Neuronal stem cell (in vitro differentiated cells): Measurements from ENCODE around the gene SRI.

ENCODE experiments used
- DNase-seq: peaks from one replicate; pipeline ENCODE4 v3.0.0-alpha.2; 2013; ENCODE audit warnings: low spot score
- H2AFZ ChIP-seq: one replicate; pipeline ENCODE4 v1.6.1; 2013; ENCODE audit warnings: mild to moderate bottlenecking, low read length, inconsistent platforms
- H2AK5ac ChIP-seq: 2 replicates; pipeline ENCODE4 v1.6.1; 2013; ENCODE audit warnings: low read depth, mild to moderate bottlenecking, inconsistent platforms, low read length, moderate library complexity, mixed read lengths
- H2BK120ac ChIP-seq: 2 replicates; pipeline ENCODE4 v1.6.1; 2013; ENCODE audit warnings: low read depth, mild to moderate bottlenecking, inconsistent platforms, low read length, moderate library complexity, mixed read lengths
- H2BK12ac ChIP-seq: one replicate; pipeline ENCODE4 v1.6.1; 2013; ENCODE audit warnings: low read length, inconsistent platforms
- H2BK15ac ChIP-seq: 2 replicates; pipeline ENCODE4 v1.6.1; 2013; ENCODE audit warnings: mild to moderate bottlenecking, low read length, inconsistent platforms, mixed read lengths
- H2BK5ac ChIP-seq: one replicate; pipeline ENCODE4 v1.6.1; 2013; ENCODE audit warnings: inconsistent platforms, mild to moderate bottlenecking, low read length, moderate library complexity
- H3K14ac ChIP-seq: one replicate; pipeline ENCODE4 v1.6.1; 2013; ENCODE audit warnings: low read length, inconsistent platforms
- H3K18ac ChIP-seq: 2 replicates; pipeline ENCODE4 v1.6.1; 2013; ENCODE audit warnings: low read length, inconsistent platforms
- H3K23ac ChIP-seq: 2 replicates; pipeline ENCODE4 v1.6.1; 2013; ENCODE audit warnings: low read depth, mild to moderate bottlenecking, mixed read lengths, low read length, inconsistent platforms; ENCODE audit not compliant: poor library complexity
- H3K27ac ChIP-seq: replicated peaks from 3 replicates; pipeline ENCODE4 v1.5.1; 2013; ENCODE audit warnings: low read length, inconsistent platforms
- H3K27me3 ChIP-seq, 3 experiments: 2 replicates each; pipeline ENCODE4 v1.6.1; 2013; ENCODE audit warnings: low read length in 3 of 3, mild to moderate bottlenecking in 2 of 3, inconsistent platforms in 1 of 3, low read depth in 1 of 3, mixed read lengths in 1 of 3, moderate library complexity in 1 of 3; ENCODE audit not compliant: control insufficient read depth in 3 of 3, insufficient read depth in 3 of 3
- H3K36me3 ChIP-seq, 2 donors: replicated peaks in 1 of 2; 2 replicates each; pipeline ENCODE4 v1.6.1; 2013; ENCODE audit warnings: low read length in 2 of 2; ENCODE audit not compliant: control insufficient read depth in 2 of 2, insufficient read depth in 2 of 2
- H3K4ac ChIP-seq: 2 replicates; pipeline ENCODE4 v1.6.1; 2013; ENCODE audit warnings: inconsistent platforms, mild to moderate bottlenecking, low read length, moderate library complexity
- H3K4me1 ChIP-seq, 2 donors: 1 replicate in 1 of 2; 2 replicates in 1 of 2; pipeline ENCODE4 v1.6.1; 2013; ENCODE audit warnings: low read length in 2 of 2, low read depth in 1 of 2; ENCODE audit not compliant: control insufficient read depth in 2 of 2, insufficient read depth in 1 of 2
- H3K4me2 ChIP-seq: one replicate; pipeline ENCODE4 v1.6.1; 2013; ENCODE audit warnings: mild to moderate bottlenecking, low read length, inconsistent platforms; ENCODE audit not compliant: insufficient read depth, poor library complexity, severe bottlenecking
- H3K4me3 ChIP-seq, 2 donors: 2 replicates each; pipeline ENCODE4 v1.5.1; 2013; ENCODE audit warnings: low read length in 2 of 2, mild to moderate bottlenecking in 2 of 2, inconsistent platforms in 1 of 2, moderate library complexity in 1 of 2
- H3K79me1 ChIP-seq: one replicate; pipeline ENCODE4 v1.6.1; 2013; ENCODE audit warnings: low read depth, mild to moderate bottlenecking, inconsistent platforms, low read length, moderate library complexity
- H3K9ac ChIP-seq: one replicate; pipeline ENCODE4 v1.6.1; 2013; ENCODE audit warnings: mild to moderate bottlenecking, low read depth, low read length, inconsistent platforms; ENCODE audit not compliant: poor library complexity
- H3K9me3 ChIP-seq, 2 donors: replicated peaks in 1 of 2; 2 replicates each; pipeline versions ENCODE3 to v1.6.1; 2013; ENCODE audit warnings: low read length in 2 of 2, mild to moderate bottlenecking in 2 of 2, inconsistent platforms in 1 of 2, low read depth in 1 of 2, mixed read lengths in 1 of 2, moderate library complexity in 1 of 2; ENCODE audit not compliant: control insufficient read depth in 2 of 2, insufficient read depth in 1 of 2
- H4K8ac ChIP-seq: one replicate; pipeline ENCODE4 v1.6.1; 2013; ENCODE audit warnings: low read depth, mild to moderate bottlenecking, inconsistent platforms, low read length, moderate library complexity
- H4K91ac ChIP-seq: one replicate; pipeline ENCODE4 v1.6.1; 2013; ENCODE audit warnings: low read length, low read depth, mild to moderate bottlenecking, inconsistent platforms; ENCODE audit not compliant: poor library complexity
- WGBS, 2 donors: extraction: QIAGEN DNeasy Blood & Tissue Kit; methylation state at CpG; one replicate each; pipeline ENCODE4 v1.1.7; 2013; ENCODE audit warnings: missing lambda C conversion rate in 2 of 2, mixed read lengths in 1 of 2; ENCODE audit not compliant: insufficient read length in 2 of 2, insufficient replicate concordance in 1 of 2; ENCODE audit errors: extremely low coverage in 2 of 2; 5-methylcytosine and 5-hydroxymethylcytosine counted together

SRI gene

DNA sequence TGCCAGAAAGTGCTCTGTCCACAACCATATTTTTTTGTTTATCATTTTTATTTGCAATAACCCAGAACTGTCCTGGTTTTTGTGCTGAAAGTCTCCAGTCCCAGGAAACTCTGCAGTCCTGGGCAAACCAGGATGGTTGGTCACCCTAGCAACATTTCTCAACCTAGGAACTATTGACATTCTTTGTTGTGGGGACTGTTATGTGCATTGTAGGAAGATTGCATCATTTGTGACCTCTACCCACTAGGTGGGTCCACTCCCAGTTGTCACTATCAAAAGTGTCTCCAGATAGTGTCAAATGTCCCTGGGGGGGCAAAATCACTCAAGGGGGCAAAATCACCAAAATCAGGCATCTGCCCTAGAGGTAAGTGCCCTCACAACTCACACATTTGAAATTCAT lies 14.0 kb upstream of the SRI start:
- no peak overlapping the region for H4K91ac ChIP-seq
- H2BK120ac ChIP-seq = no peak overlapping the region
- H2AK5ac ChIP-seq = no peak overlapping the region
- no peak overlapping the region for H3K18ac ChIP-seq
- no peak overlapping the region for H3K9ac ChIP-seq
- no peaks in the 10 kb centered on the region for H3K4me1 ChIP-seq
- H3K9me3 ChIP-seq = no peaks in the 10 kb centered on the region
- H2BK5ac ChIP-seq = no peak overlapping the region
- no peak overlapping the region for H3K23ac ChIP-seq
- H3K27ac ChIP-seq = no peak overlapping the region
- H3K79me1 ChIP-seq = no peaks in the 10 kb centered on the region
- H4K8ac ChIP-seq = no peak overlapping the region
- DNase-seq = no peak
- H3K4ac ChIP-seq = no peak overlapping the region
- no peak overlapping the region for H3K4me2 ChIP-seq
- no peak overlapping the region for H3K4me3 ChIP-seq
- no peak overlapping the region for H2BK15ac ChIP-seq
- H2BK12ac ChIP-seq = no peak overlapping the region
- no peak overlapping the region for H3K14ac ChIP-seq
- H3K27me3 ChIP-seq = no peaks in the 10 kb centered on the region
- H2AFZ ChIP-seq = no peak overlapping the region
- no peaks in the 10 kb centered on the region for H3K36me3 ChIP-seq

DNA sequence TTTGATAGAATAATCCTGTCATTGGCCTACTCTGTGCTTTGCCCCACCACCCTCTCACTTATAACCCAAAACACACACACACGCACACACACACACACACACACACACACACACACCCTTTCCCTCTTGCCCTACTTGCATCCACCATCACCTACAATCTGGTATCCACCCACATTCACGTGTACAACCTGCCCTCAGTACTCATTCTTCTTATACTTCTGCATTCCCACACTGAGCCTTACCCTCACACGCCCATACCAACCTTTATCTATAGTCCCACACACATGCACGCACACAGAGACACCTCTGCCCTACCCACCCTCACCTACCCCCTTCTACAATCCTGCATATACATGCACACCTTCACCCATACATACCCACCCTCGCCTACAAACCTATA lies 10.8 kb upstream of the SRI start:
- H3K27me3 ChIP-seq = no peaks in the 10 kb centered on the region
- no peak overlapping the region for H2AK5ac ChIP-seq
- H2AFZ ChIP-seq = no peak overlapping the region
- H3K4me1 ChIP-seq = no peaks in the 10 kb centered on the region
- no peak overlapping the region for H4K91ac ChIP-seq
- H3K36me3 ChIP-seq = no peaks in the 10 kb centered on the region
- H3K23ac ChIP-seq = no peak overlapping the region
- H2BK15ac ChIP-seq = no peak overlapping the region
- no peak overlapping the region for H3K9ac ChIP-seq
- no peak overlapping the region for H2BK5ac ChIP-seq
- H3K14ac ChIP-seq = no peak overlapping the region
- H3K9me3 ChIP-seq = no peaks in the 10 kb centered on the region
- peak overlapping the region; percentile 93 for H2BK12ac ChIP-seq
- H3K4me3 ChIP-seq = peak overlapping the region in 1 of 2 donors; percentile 11
- no peak overlapping the region for H3K4ac ChIP-seq
- no peak for DNase-seq
- peak overlapping the region; percentile 19 for H4K8ac ChIP-seq
- no peaks in the 10 kb centered on the region for H3K79me1 ChIP-seq
- H2BK120ac ChIP-seq = no peak overlapping the region
- no peak overlapping the region for H3K4me2 ChIP-seq
- 100% methylated on average over 3 of the region's 5 CpGs; no CpG with 5 or more reads in 1 of the 2 donors for WGBS, 2 donors
- H3K27ac ChIP-seq = no peak overlapping the region
- H3K18ac ChIP-seq = no peak overlapping the region

DNA sequence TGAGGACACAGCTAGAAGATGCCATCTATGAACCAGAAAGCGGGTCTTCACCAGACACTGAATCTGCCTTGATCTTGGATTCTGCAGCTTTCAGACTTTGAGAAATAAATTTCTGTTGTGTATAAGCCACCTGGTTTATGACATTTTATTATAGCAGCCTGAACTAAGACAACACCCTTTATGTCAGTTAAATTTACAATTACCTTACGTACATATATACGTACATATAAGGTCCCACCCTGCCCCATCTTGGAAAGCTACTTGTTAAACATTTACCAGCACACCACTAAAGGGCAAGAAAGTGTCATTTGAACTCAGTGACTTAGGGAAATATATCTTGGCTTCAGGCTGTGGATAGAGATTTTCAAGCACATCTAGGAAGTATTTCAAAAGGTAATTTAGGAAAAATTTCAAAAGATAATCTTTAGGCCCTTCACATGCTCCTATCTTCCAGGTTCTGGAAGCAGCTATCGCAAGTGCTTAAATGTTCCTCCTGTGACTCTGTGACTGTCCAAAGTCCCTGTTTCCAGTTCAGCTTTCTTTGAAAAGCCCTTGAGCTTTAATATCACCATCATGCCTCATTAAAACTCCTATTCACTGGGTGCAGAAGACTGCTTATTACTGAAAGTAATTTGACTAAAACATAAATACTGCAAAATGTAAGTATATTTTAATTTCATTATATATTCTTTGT lies 9.6 kb upstream of the SRI start:
- Histone ChIP-seq H2BK5ac (no peak overlapping the region), H3K27ac (no peak overlapping the region), H2BK15ac (no peak overlapping the region), H3K23ac (no peak overlapping the region), H3K4ac (no peak overlapping the region), H3K14ac (no peak overlapping the region), H3K4me1 (no peaks in the 10 kb centered on the region), H2BK120ac (no peak overlapping the region), H3K4me3 (no peak overlapping the region), H3K18ac (no peak overlapping the region), H3K4me2 (no peak overlapping the region), H4K8ac (no peak overlapping the region), H2AK5ac (no peak overlapping the region), H2AFZ (no peak overlapping the region), H3K9ac (no peak overlapping the region), H3K27me3 (no peaks in the 10 kb centered on the region), H2BK12ac (no peak overlapping the region), H4K91ac (no peak overlapping the region), H3K36me3 (no peaks in the 10 kb centered on the region), H3K79me1 (no peaks in the 10 kb centered on the region), H3K9me3 (no peaks in the 10 kb centered on the region)
- WGBS, 2 donors = no CpG with 5 or more reads among the region's 4 CpGs
- no peak for DNase-seq

DNA sequence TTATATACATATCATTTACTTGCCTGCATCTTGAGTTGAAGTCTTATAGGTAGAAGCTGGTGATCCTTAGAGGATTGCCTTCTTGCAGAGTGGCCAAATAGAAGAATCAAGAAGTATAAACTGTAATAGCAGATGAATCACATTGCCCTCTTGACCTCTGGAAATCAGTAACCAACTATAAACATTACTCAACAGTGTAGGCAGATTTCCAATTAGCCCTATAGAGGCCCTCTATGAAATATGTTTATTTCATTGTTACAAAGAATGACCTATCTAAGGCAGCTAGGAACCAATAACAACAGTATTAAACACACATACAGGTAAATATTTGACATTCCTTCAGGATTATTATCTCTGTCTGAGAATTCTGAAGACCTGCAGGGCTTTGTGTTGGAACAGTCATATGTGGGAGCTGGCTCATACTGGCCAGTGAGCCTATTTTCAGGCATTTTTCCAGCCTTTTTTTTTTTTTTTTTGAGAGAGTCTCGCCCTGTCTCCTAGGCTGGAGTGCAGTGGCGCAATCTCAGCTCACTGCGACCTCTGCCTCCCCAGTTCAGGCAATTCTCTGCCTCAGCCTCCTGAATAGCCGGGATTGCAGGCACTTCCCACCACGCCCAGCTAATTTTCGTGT lies 7.2 kb upstream of the SRI start:
- no peak overlapping the region for H2BK5ac ChIP-seq
- no peak for DNase-seq
- no peak overlapping the region for H2BK12ac ChIP-seq
- no peak overlapping the region for H2BK120ac ChIP-seq
- H3K18ac ChIP-seq = no peak overlapping the region
- H3K9ac ChIP-seq = no peak overlapping the region
- no peak overlapping the region for H3K4me2 ChIP-seq
- no peaks in the 10 kb centered on the region for H3K27me3 ChIP-seq
- H4K91ac ChIP-seq = no peak overlapping the region
- H2AK5ac ChIP-seq = no peak overlapping the region
- no peak overlapping the region for H2BK15ac ChIP-seq
- no peak overlapping the region for H2AFZ ChIP-seq
- H3K36me3 ChIP-seq = no peaks in the 10 kb centered on the region
- H3K4me1 ChIP-seq = no peaks in the 10 kb centered on the region
- no peaks in the 10 kb centered on the region for H3K79me1 ChIP-seq
- H3K23ac ChIP-seq = no peak overlapping the region
- no peaks in the 10 kb centered on the region for H3K9me3 ChIP-seq
- no peak overlapping the region for H3K14ac ChIP-seq
- H3K4ac ChIP-seq = no peak overlapping the region
- no CpG with 5 or more reads among the region's 6 CpGs for WGBS, 2 donors
- no peak overlapping the region for H4K8ac ChIP-seq
- no peak overlapping the region for H3K27ac ChIP-seq
- H3K4me3 ChIP-seq = no peak overlapping the region
